A549 treated with AZD9567 at 1 μM for 4 hours (cell line): ENCODE results near the gene AGBL5. TPM values are rescaled to one million over a fixed set of nuclear protein-coding genes. Genes with fewer than 3 reads are reported as not detected.

Experiments
- total RNA-seq: library from RNA; stranded (reverse); fragments of 200-300 nt; extraction: Qiagen RNA extraction; gene quantifications from 5 replicates; pipeline ENCODE4 v1.2.3, GENCODE V29; 2022; ENCODE audit not compliant: insufficient read depth

Gene AGBL5, protein sequence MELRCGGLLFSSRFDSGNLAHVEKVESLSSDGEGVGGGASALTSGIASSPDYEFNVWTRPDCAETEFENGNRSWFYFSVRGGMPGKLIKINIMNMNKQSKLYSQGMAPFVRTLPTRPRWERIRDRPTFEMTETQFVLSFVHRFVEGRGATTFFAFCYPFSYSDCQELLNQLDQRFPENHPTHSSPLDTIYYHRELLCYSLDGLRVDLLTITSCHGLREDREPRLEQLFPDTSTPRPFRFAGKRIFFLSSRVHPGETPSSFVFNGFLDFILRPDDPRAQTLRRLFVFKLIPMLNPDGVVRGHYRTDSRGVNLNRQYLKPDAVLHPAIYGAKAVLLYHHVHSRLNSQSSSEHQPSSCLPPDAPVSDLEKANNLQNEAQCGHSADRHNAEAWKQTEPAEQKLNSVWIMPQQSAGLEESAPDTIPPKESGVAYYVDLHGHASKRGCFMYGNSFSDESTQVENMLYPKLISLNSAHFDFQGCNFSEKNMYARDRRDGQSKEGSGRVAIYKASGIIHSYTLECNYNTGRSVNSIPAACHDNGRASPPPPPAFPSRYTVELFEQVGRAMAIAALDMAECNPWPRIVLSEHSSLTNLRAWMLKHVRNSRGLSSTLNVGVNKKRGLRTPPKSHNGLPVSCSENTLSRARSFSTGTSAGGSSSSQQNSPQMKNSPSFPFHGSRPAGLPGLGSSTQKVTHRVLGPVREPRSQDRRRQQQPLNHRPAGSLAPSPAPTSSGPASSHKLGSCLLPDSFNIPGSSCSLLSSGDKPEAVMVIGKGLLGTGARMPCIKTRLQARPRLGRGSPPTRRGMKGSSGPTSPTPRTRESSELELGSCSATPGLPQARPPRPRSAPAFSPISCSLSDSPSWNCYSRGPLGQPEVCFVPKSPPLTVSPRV
- 25.3 to 37.3 TPM (median 27.1 TPM) in 5 replicates for total RNA-seq

DNA sequence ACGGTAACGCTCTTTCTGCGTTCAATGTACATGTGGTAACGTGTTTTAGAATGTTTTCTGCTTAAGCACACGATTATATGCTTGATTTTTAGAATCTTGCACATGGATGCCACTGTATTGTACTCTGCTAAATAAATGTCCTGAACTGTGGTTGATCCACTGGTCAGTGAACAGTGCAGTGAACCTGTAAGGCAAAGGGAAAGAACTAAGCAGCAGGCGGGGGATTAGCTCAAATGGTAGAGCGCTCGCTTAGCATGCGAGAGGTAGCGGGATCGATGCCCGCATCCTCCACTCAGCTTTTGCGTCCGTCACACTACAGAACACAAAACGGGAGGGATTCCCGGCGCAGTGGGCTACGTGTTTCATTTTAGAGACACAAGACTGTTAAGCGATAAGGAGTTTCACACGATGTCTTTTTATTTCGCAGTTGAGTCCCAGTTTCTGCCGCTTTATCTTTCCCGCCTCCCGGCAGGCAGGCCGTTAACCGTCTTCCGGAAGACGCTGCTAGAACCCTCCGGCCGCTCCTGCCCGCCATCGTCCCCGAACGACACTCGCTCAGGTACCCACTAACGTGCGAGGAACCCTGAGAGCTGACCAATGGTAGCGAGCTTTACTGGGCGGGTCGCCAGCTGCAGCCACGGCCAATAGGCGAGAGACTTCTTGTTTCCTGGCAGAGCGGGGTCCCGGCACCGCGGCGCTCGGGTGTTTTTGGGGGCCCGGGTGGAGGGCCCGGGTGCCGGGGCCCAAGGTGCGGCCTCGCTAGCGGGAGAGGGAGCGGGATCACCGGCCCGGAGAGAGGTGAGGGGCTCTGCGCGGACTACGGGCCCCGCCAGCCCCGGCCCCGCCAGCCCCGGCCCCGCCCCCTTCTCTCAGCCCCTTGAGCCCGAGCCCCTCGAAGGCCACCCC is at the start of gene AGBL5:
Gene AGBL5, plus strand, starts transcription at position 673 of the 906 bp plus-strand sequence. CDS start 1,291 bp downstream, outside the sequence.

DNA sequence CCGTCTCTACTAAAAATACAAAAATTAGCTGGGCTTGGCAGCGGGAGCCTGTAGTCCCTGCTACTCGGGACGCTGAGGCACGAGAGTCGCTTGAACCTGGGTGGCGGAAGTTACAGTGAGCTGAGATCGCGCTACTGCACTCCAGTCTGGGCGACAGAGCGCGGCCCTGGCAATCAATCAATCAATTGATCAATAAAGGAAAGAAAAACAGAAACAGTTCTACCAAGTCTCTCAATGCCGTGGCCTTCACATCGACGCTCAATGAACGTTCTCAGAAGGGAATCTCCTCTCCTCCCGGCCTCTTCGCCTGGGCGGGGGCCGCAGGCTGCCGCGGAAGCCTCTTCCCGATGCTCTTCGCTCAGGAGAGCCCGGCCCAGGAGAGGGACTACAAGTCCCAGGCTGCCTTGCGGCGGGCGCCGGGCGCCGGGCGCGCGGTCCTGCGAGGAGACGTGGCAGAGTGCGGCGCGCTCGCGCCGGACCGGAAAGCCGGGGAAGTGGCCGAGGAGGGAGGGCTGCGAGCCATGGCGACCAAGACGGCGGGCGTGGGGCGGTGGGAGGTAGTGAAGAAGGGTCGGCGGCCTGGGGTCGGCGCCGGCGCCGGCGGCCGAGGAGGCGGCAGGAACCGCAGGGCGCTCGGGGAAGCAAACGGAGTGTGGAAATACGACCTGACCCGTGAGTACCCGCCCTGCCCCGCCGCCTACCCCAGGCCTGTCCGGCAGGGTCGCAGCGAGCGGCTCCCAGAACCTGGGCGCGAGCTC is 18.8 kb upstream of the AGBL5 start, which contains the start of gene TMEM214:
Gene TMEM214, plus strand, starts transcription at position 471 of the 758 bp plus-strand sequence. Its CDS starts 51 bp downstream, at position 522.

DNA sequence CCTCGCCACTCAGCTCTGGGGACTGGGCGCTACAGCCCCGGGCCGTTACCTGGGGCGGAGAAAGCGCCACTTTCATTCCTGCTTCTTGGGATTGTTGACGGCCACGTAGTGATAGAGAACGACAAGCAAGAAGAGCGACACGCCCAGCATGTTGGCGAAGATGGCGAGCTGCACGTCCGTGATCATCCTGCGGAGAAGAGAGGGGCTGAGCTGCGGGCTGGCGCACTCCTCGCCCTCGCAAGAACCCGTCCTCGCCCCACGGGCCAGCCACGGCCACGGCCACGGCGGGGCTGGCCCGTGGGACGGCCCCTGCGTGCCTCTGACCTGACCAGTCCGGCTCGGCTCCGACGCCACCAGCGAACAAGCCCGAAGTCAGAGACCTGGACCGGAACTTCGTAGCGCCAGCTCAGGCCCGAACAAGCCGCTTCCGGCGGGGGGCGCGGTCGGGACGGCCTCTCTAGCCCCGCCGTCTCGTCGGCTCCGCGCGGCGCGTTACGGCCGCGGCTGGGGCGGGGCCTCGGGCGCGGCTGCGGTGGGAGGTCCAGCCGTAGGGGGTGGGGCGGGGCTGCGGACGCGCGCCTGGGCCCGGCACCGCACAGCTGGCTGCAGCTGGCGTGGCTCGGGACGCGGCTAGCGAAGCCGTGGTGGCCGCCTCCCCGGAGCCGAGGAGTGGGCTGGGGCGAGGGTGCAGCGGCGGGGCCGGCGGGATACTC is 20.0 kb downstream of the AGBL5 start, which contains the start of gene OST4:
Gene OST4, minus strand, starts transcription at position 378 of the 713 bp plus-strand sequence.

DNA sequence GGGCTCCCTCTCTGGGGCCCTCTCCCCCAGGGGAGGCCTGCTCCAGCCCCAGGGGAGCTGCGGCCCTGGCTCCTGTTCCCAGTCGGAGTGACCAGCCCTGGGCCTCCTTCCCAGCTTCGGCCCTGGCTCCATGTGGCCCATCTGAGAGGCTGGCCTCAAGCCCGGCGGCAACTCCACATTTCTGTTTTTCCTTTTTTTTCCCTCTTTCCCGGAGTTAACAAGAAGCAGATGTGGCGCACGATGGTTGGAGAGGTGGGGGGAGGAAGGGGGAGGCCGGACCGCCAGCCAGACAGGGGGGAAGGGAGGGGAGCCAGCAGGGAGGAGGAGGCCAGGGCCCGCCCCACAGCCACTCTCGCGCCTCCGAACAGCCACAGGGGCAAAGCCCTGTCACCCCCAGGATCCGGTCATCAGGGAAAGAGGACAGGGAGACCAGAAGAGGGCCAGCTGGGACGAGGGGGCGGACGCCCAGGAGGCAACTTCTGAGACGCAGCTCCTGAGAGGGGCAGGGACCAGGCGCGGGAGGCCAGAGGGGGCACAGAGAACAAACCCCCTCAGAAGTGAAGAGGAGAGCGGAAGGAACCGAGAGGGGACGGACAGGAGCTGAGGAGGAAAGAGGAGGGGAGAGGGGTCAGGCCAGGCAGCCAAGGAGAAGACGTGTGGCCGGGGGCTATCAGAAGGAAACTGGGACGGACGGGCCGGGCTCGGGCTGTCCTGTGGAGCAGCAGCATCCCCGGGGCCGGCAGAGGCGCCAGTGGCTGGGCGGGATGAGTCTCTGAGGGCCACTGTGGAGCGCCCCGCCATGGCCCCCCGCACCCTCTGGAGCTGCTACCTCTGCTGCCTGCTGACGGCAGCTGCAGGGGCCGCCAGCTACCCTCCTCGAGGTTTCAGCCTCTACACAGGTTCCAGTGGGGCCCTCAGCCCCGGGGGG is 27.1 kb downstream of the AGBL5 start, which contains the start of gene EMILIN1:
Gene EMILIN1, plus strand, starts transcription at position 349 of the 928 bp plus-strand sequence. Its CDS starts 451 bp downstream, at position 800.

DNA sequence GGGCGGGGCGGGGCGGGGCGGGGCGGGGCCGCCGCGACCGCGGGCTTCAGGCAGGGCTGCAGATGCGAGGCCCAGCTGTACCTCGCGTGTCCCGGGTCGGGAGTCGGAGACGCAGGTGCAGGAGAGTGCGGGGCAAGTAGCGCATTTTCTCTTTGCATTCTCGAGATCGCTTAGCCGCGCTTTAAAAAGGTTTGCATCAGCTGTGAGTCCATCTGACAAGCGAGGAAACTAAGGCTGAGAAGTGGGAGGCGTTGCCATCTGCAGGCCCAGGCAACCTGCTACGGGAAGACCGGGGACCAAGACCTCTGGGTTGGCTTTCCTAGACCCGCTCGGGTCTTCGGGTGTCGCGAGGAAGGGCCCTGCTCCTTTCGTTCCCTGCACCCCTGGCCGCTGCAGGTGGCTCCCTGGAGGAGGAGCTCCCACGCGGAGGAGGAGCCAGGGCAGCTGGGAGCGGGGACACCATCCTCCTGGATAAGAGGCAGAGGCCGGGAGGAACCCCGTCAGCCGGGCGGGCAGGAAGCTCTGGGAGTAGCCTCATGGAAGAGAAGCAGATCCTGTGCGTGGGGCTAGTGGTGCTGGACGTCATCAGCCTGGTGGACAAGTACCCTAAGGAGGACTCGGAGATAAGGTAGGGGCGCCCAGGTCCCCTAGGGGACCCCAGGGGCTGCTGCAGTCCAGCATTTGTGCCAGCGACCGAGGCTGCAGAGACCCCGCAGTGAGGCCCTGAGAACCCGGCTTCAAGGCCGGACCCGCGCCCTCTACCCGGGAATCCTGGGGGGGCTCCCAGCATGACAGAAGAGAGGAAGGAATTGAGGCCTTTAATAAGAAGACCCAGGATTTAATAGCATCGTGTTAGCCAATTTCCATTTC is 35.5 kb downstream of the AGBL5 start, which contains the start of gene KHK:
Gene KHK, plus strand, starts transcription at position 49 of the 870 bp plus-strand sequence. Its CDS starts 488 bp downstream, at position 537.

DNA sequence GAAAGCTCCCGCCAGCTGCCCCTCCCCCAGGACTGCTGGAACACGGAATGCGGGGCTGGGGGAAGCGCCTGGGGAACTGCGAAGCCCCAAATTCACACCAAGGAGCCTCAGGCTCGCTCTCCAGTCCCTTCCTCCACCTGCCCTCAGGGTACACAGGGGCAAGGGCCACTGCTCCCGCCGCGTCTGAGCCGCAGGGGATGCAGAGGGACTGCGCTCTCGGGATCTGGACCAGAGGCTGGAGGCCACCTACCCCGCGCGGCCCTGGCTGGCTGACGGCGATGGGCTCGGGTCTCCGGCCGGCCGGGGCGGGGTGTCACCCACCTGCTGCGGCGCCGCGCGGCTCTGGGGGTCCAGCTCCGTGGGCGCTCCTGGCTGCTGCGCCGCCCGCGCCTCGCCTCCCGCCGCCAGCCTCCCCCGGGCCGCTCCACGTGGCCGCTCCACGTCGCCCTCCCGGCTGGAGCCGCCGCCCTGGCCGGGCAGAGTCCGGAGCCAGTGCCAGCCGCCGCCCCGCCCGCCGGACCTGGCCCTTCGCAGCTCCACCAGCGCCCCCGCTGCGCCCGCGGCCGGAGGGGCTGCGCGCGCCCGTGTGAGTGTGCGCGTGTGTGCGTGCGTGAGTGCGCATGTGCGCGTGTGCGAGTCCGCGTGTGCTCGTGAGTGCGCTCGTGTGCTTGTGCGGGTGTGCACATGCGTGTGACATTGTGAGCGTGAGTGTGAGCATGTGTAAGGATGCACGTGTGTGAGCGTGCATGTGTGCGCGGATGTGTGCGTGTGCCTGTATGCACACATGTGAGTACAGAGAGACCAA is 67.3 kb downstream of the AGBL5 start, which contains the start of gene CGREF1:
Gene CGREF1, minus strand, starts transcription at position 604 of the 805 bp plus-strand sequence. CDS start 14,762 bp downstream, outside the sequence.

Other genes starting within 250 kb of the AGBL5 start
- gene DPYSL5, start 203.5 kb upstream of the AGBL5 start, total RNA-seq: 4.3 to 6.1 TPM (median 5.1 TPM) in 5 replicates
- gene MAPRE3, start 81.0 kb upstream of the AGBL5 start, total RNA-seq: 11.0 to 12.0 TPM (median 11.8 TPM) in 5 replicates
- gene TMEM214, start 18.7 kb upstream of the AGBL5 start, total RNA-seq: 64.9 to 70.0 TPM (median 66.6 TPM) in 5 replicates
- gene OST4, start 20.0 kb downstream of the AGBL5 start, total RNA-seq: 534 to 634 TPM (median 555 TPM) in 5 replicates
- gene EMILIN1, start 26.9 kb downstream of the AGBL5 start, total RNA-seq: 0.35 to 0.57 TPM (median 0.46 TPM) in 4 of 5 replicates, not detected in the other
- gene KHK, start 35.1 kb downstream of the AGBL5 start, total RNA-seq: 8.2 to 11.8 TPM (median 10.4 TPM) in 5 replicates
- 6.1 to 8.7 TPM (median 7.9 TPM) in 5 replicates for gene CGREF1, start 67.5 kb downstream of the AGBL5 start, total RNA-seq
- gene ABHD1, start 72.1 kb downstream of the AGBL5 start, total RNA-seq: 0.98 to 1.5 TPM (median 1.2 TPM) in 4 of 5 replicates, not detected in the other
- 55.1 to 67.4 TPM (median 61.0 TPM) in 5 replicates for gene PREB, start 83.0 kb downstream of the AGBL5 start, total RNA-seq
- gene PRR30, start 87.7 kb downstream of the AGBL5 start, total RNA-seq: not detected in 5 replicates
- gene TCF23, start 97.3 kb downstream of the AGBL5 start, total RNA-seq: not detected in 5 replicates
- gene ATRAID, start 160.4 kb downstream of the AGBL5 start, total RNA-seq: 166 to 218 TPM (median 213 TPM) in 5 replicates
- gene SLC5A6, start 160.6 kb downstream of the AGBL5 start, total RNA-seq: 63.5 to 78.6 TPM (median 67.4 TPM) in 5 replicates
- 59.2 to 74.0 TPM (median 63.1 TPM) in 5 replicates for gene CAD, start 165.7 kb downstream of the AGBL5 start, total RNA-seq
- gene SLC30A3, start 211.4 kb downstream of the AGBL5 start, total RNA-seq: 4.2 to 9.5 TPM (median 4.2 TPM) in 5 replicates
- not detected in 5 replicates for gene DNAJC5G, start 223.8 kb downstream of the AGBL5 start, total RNA-seq
- 0.40 to 0.74 TPM (median 0.46 TPM) in 4 of 5 replicates, not detected in the other for gene TRIM54, start 230.8 kb downstream of the AGBL5 start, total RNA-seq